Heart right ventricle (tissue), 16 donors: ENCODE measurements around the gene OGDH. TPM values are rescaled to one million over a fixed set of nuclear protein-coding genes. Genes with fewer than 3 reads are reported as not detected.

ENCODE experiments used
- ATAC-seq, 8 donors: fragments of 200-7000 bp; cut with Tn5 transposase; one replicate each; pipeline ENCODE4 v1.9.1; 2020; ENCODE audit warnings: mild to moderate bottlenecking in 8 of 8, moderate library complexity in 8 of 8, moderate number of reproducible peaks in 1 of 8
- DNase-seq, 2 donors: peaks; one replicate each; pipeline ENCODE4 v3.0.0-alpha.2; 2020
- H3K27ac ChIP-seq, 10 donors: fragments of 200-600 bp; sonication (generic) in 2 of 10; one replicate each; pipeline versions ENCODE4 v1.5.0 to v1.8.0; 2020 to 2022; ENCODE audit warnings: mild to moderate bottlenecking in 3 of 10
- H3K27me3 ChIP-seq, 7 donors: fragments of 200-600 bp; one replicate each; pipeline ENCODE4 v1.8.0; 2021 to 2022; ENCODE audit warnings: mild to moderate bottlenecking in 2 of 7
- H3K36me3 ChIP-seq, 9 donors: fragments of 200-600 bp; sonication (generic) in 1 of 9; one replicate each; pipeline versions ENCODE4 v1.5.0 to v1.8.0; 2020 to 2022; ENCODE audit warnings: mild to moderate bottlenecking in 2 of 9
- H3K4me1 ChIP-seq, 9 donors: fragments of 200-600 bp; sonication (generic) in 1 of 9; one replicate each; pipeline versions ENCODE4 v1.5.0 to v1.8.0; 2020 to 2022; ENCODE audit warnings: mild to moderate bottlenecking in 4 of 9
- H3K4me3 ChIP-seq, 10 donors: fragments of 200-600 bp; sonication (generic) in 2 of 10; one replicate each; pipeline versions ENCODE4 v1.5.0 to v1.8.0; 2020 to 2022; ENCODE audit warnings: mild to moderate bottlenecking in 7 of 10, moderate library complexity in 2 of 10
- H3K9me3 ChIP-seq, 11 donors: fragments of 200-600 bp in 10 of 11; sonication (generic) in 2 of 11; one replicate each; pipeline versions ENCODE4 v1.5.0 to v1.8.0; 2013 to 2022; ENCODE audit warnings: mild to moderate bottlenecking in 2 of 11, control low read depth in 1 of 11, moderate library complexity in 1 of 11
- CTCF ChIP-seq, 9 donors: fragments of 200-600 bp; sonication (generic) in 2 of 9; IDR thresholded peaks; one replicate each; pipeline versions ENCODE4 v1.5.0 to v1.8.0; 2021 to 2022; ENCODE audit warnings: antibody characterized with exemption in 9 of 9, mild to moderate bottlenecking in 5 of 9, moderate library complexity in 1 of 9
- WGBS, 2 donors: extraction: QIAGEN DNeasy Blood & Tissue Kit; methylation state at CpG; one replicate each; pipeline ENCODE4 v1.1.7; 2013; ENCODE audit warnings: inconsistent platforms in 1 of 2; 5-methylcytosine and 5-hydroxymethylcytosine counted together
- intact Hi-C, 10 donors: fragments of 100-400 bp; cut with DNase I; formaldehyde crosslinking; loops; one replicate each; pipeline versions ENCODE4 v1.11.1 to v1.14.2; 2022
- polyA plus RNA-seq, 2 donors: library from polyadenylated mRNA; stranded (reverse); fragments of 200-250 nt; gene quantifications; one replicate each; pipeline ENCODE4 v1.2.3, GENCODE V29; 2013
- total RNA-seq, 10 donors: library from RNA; stranded (reverse); fragmentation: NEBNext Ultra II Directional in 3 of 10; extraction: Animal tissue kit (Norgen Biotek cat#: 25700) in 3 of 10; gene quantifications; one replicate each; pipeline versions ENCODE4 v1.2.1 to v1.2.4, GENCODE V29; 2021 to 2023
- donor health status: Arrhythmogenic right ventricular cardiomyopathy.
- donor health status: ischemic (EF 13 %, LVEDD 7.1; RV severe dilation, severe dysfunction).
- donor health status: healthy with polysubstance abuse.
- donor health status: DM: no; HTN: yes; CAD: no.
- donor health status: DM: no; HTN: no; CAD: no.
- donor health status: ischemic (EF 25% LVEDD 6.9; RV normal size, moderate dysfunction).
- donor health status: ischemic (EF 25% LVEDD 5.7; RV mildly dilated, moderate dysfunction).
- donor health status: healthy.
- donor health status: DM: yes; HTN: yes; CAD: no.
- donor health status: Ischemic cardiomyopathy.
- donor health status: ischemic (EF 35%, LVEDD 5.7; RV mildly dilated, moderate dysfunction).
- donor health status: nonischemic (EF 11% LVEDD 7.7; RV severe dilation, severe dysfunction).
- donor health status: DM: yes; HTN: yes; CAD: no.
- donor health status: PGD.
- donor health status: ischemic (EF 29% LVEDD 5.4; RV normal size, mild dysfunction).
- donor health status: nonischemic (EF 23%, LVEDD 6.1; RV moderate dilation, normal function).

Gene OGDH
- total and polyA plus RNA-seq, 12 donors = 202 to 724 (median 672) TPM

- WGBS, 2 donors = 89 to 90% methylated on average over 10 of the region's 10 CpGs
- Histone ChIP-seq H3K36me3 (peaks cover 0 to 50% (median 23%) of the 10 kb centered on the region in 9 donors), H3K4me1 (peaks cover 0 to 27% (median 7%) of the 10 kb centered on the region in 9 donors), H3K27ac (no peak overlapping the region), H3K9me3 (no peaks in the 10 kb centered on the region), H3K27me3 (no peaks in the 10 kb centered on the region), H3K4me3 (no peak overlapping the region)
- ATAC-seq (no peak), DNase-seq (no peak)
- intact Hi-C loops = no loop called here
- TF ChIP-seq CTCF (IDR thresholded peaks at IDR 0.05) = no peak
Observed at GRCh38 chr7:44709945-44710596, 103.6 kb downstream of the OGDH start.

- Histone ChIP-seq H3K27me3 (no peaks in the 10 kb centered on the region), H3K36me3 (peaks cover 0 to 37% (median 18%) of the 10 kb centered on the region in 9 donors), H3K27ac (peak overlapping the region in 5 of 10 donors; percentile 22 to 44 (median 25)), H3K9me3 (no peaks in the 10 kb centered on the region), H3K4me3 (no peak overlapping the region), H3K4me1 (peaks cover 0 to 27% (median 7%) of the 10 kb centered on the region in 9 donors)
- WGBS, 2 donors = 64 to 66% methylated on average over 5 of the region's 5 CpGs
- intact Hi-C loops = no loop called here
- DNase-seq = no peak
- peak in 1 of 8 donors; percentile 18 for ATAC-seq
- no peak for TF ChIP-seq CTCF (IDR thresholded peaks at IDR 0.05)
Observed at GRCh38 chr7:44711528-44711927, 105.1 kb downstream of the OGDH start.

GRCh38 chr7:44712012-44712411, 105.6 kb downstream of the OGDH start:
- peak in 1 of 8 donors; percentile 14 for ATAC-seq
- Histone ChIP-seq H3K4me3 (no peak overlapping the region), H3K27me3 (no peaks in the 10 kb centered on the region), H3K27ac (peak overlapping the region in 6 of 10 donors; percentile 22 to 44 (median 24)), H3K36me3 (peaks cover 0 to 33% (median 18%) of the 10 kb centered on the region in 9 donors), H3K4me1 (peaks cover 0 to 26% (median 7%) of the 10 kb centered on the region in 9 donors), H3K9me3 (no peaks in the 10 kb centered on the region)
- TF ChIP-seq CTCF (IDR thresholded peaks at IDR 0.05) = no peak
- 43 to 45% methylated on average over 5 of the region's 5 CpGs for WGBS, 2 donors
- DNase-seq = no peak
- intact Hi-C loops = no loop called here

GRCh38 chr7:44713141-44713540, 106.7 kb downstream of the OGDH start:
- no peaks in the 10 kb centered on the region for H3K9me3 ChIP-seq
- peaks cover 0 to 21% (median 6%) of the 10 kb centered on the region in 9 donors for H3K36me3 ChIP-seq
- intact Hi-C loops = no loop called here
- no peak overlapping the region for H3K4me3 ChIP-seq
- DNase-seq (no peak), ATAC-seq (no peak)
- H3K27ac ChIP-seq = peak overlapping the region in 2 of 10 donors; percentile 35 to 52
- no peaks in the 10 kb centered on the region for H3K27me3 ChIP-seq
- no peak for TF ChIP-seq CTCF (IDR thresholded peaks at IDR 0.05)
- 83 to 86% methylated on average over 2 of the region's 2 CpGs for WGBS, 2 donors
- peaks cover 3 to 31% (median 7%) of the 10 kb centered on the region in 9 donors for H3K4me1 ChIP-seq
